NCI-H2081 (cell line): ENCODE measurements around the gene FAM78A.
A peak's percentile ranks its signal among the peaks of the same experiment; 100 is the strongest.
"Not testable (repeated sequence)": the region's sequence is repeated elsewhere in the genome, so short reads cannot be mapped to it uniquely, and the experiment has no call there.

ENCODE experiments used
- DNase-seq, 2 experiments: peaks; one replicate each; lab custom pipeline; 2025; lab: John Stamatoyannopoulos, UW

The FAM78A gene

DNA sequence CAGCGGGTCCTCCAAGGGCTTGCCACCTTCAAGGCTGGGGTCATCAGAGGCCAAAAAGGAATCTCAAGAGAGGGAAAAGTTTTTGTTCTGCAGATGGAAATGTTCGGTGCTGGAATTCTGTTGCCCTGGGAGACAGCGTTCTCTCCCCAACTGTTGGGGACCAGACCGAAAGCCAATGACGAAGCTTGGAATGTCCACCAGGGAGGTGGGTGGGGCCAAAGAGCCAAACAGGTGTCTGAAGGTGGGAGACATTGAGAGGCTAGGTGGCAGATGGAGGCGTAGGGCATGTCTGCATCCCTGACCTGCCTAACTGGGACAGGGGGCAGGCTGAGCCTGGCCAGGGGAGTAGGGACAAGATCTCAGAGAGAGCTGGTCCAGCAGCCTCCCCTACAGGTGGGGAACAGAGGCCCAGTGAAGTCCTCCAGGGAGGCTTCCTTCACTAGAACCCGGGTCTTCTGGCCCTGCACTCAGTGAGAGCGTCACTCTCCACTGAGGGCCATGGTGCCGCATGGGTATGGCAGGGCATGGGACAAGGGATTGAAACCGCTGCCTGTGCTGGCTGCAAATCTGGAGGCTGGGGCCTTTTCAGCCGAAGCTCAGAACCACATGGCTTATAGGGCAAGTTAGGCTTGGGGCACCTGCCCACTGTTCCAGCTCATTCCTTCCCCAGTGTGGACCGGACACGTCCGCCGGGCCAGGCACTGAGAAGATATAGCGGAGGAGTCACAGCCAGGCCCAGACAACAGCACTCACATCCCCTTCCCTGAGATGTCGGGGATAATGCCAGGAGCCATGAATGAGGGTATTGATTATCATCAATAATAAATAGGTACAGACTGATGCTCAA lies 5.0 kb upstream of the FAM78A start:
- DNase-seq = no peak

DNA sequence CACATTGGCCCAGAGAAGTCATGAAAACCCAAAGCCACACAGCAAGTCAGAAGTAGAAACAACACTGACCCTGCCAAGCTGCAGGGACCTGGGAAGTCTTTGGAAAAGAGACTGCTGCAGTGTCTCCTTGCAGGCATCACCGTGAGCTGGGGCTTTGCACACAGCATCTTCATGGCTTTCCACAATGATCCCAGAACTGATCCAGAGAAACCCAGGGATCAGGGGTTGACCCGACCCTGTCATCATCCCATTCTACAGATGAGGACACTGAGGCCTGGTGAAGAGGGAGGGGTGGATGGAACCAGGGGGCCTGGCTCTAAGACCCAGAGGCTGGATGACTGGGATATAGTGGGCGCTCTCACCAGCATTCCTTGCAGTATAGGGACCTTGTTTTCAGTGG lies 4.3 kb upstream of the FAM78A start:
- DNase-seq = no peak

DNA sequence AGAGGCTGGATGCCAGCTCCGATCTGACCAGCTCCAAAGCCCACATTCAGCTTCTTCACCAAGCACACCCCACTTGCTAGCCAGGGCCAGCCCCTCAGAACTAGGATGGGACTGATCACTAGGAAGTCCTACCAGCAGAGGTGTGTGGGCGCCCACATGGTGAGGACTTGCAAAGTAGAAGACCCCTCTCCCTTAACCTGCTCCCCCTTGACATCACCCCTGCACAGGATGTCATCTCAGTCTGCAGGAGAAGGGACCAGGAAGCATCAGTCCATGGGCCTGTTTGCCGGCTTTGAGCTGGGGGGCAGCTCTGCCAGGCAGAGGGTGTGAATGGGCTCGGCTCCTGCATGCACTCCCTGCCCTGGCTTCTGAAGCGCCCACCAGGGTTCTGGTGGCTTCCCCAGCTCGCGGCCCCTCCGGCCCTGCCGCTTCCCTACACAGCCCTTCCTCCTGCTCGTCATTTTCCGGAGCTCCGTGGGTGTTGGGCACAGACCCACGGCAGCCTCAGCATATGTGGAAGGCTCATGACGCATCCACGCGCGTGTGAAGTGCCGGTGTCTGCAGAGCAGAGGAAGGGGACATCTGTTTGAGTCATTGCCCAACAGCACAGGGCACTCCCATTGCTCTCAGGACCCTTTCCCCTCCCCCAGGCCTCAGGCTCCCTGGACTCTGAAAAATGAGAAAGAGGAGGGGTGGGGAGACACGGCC lies 3.7 kb upstream of the FAM78A start:
- DNase-seq = no peak

DNA sequence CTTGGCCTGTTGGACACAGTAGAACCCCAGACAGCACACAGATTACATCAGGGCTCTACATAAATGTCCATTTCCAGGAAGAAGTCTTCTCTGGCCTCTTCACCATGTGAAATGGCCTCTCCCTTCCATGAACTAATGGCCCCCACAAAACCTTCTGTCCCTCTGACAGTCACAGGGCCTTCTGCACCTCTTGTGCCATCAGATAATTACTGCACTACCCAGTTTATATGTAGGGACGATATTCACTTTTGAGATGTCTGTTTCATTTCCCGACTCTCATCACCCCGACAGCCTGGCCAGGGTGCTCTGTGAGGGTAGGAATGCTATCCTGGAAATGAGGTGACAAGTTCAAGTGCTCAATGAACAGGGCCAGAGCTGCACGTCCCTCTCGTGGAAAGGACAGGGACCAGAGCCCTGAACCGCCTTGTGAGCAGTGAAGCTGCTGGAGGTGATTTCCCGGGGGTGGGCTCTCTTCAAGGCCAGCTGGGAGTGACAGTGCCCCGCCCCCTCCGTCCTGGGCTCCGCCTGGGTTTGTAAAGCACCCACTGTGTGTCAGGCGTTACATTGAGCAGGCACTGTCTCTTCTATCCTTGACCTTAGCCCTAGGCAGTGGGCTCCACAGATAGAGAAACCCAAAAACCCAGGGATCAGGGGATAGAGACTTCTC lies 3.0 kb upstream of the FAM78A start:
- no peak for DNase-seq

DNA sequence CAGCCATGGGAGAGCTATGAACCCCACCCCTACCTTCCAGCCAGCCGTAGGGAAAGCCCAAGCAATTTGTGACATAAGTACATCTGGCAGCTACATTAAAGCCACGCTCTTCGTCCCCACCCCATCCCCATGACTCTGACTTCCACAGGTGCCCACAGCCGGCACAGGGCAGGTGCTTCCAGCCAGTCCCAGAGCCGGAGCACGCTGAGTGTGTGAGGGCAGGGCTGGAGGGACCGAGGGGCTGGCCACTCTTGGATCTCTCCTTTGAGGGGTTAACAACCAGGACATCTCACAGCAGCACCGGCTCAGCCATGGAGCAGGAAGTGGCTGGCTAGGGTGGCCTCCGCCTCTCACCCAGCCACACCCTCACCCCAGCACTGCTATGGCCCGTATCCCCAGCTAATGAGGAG lies 2.4 kb upstream of the FAM78A start:
- DNase-seq = no peak

DNA sequence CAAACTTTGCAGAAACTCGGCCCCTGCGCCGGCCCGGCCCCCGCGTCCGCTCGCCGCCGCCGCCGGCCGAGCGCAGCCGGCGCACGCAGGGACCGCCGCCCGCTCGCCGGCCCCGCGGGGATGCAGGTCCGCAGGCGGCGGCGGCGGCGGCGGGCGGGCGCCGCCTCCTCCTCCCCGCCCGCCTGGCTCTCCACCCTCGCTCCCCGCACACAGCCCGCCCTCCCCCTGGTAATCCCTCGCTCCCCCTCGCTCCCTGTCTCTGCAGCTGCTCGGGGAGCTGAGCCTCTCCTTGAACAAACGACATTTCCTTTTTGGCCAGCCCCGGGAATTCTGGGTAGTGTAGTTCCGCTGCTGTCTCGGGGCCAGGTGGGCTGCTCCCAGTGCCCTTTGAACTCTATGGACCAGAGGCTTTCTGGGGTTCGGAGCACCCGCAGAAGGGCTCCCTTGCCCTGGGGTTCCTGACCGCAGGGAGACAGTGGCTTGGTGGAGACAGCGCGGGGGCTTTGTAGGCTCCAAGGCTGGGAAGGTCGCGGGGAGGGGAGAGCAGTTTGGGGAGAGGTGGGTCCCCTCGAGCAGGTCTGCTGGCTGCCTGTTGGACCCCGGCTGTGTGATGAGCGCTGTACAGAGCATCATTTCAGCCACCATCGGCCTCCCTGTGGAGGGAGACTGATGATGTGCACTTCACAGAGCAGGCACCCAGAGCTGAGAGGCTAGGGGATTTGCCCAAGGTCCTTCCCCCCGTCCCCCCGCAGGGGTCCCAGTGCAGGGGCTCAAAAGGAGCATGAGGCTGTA lies 1.8 kb upstream of the FAM78A start:
- peak; percentile 75 to 85 for DNase-seq

DNA sequence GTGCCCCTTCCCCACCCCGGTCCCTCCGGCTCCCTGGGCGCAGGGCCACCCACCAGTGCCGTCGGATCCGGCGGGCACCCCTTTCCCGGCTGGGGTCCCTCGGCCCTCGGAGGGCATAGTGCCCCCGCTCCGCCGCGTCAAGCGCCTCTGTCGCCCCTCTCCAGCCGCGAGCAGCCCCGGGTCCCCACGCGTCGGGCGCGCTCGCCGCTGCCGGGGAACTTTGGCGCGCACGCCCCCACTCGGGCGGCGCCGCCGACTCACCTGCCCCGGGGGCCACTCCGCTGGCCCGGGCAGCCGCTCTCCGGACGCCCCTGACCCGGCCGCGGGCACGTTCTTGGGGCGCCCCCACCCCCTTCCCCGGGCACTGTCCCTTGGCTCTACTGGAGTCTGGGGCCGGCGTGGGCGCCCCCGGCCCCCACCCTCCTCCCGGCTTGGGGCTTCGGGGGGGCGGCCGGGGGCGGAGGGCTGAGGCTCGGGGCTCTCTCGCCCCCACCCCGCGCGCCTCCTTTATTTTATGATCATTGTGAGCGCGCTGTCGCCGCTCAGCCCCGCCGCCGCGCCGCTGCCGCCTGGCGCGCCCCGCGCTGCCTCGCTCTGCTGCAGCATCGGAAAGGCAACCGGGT lies 1.1 kb upstream of the FAM78A start:
- peak in 1 of 2 experiments; percentile 15 for DNase-seq

DNA sequence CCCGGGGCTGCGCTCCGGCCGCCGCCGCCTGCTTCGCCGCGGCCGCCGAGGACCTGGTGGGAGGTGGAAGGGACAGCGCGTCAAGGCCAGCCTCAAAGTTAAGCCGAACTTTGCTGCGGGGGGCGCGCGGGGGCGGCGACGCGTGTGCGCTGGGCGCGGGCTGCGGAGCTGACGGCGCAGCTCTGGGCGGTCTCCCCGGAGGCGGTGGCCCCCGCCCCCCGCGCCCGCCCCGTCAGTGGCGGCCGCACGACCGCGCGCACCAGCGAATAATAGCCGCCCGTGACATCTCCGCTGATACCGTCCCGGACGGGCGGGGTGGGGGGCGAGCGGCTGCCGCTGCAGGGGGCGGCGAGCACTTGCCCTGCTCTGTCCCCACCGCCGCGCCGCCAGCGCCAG lies 579 bp upstream of the FAM78A start:
- DNase-seq = no peak

DNA sequence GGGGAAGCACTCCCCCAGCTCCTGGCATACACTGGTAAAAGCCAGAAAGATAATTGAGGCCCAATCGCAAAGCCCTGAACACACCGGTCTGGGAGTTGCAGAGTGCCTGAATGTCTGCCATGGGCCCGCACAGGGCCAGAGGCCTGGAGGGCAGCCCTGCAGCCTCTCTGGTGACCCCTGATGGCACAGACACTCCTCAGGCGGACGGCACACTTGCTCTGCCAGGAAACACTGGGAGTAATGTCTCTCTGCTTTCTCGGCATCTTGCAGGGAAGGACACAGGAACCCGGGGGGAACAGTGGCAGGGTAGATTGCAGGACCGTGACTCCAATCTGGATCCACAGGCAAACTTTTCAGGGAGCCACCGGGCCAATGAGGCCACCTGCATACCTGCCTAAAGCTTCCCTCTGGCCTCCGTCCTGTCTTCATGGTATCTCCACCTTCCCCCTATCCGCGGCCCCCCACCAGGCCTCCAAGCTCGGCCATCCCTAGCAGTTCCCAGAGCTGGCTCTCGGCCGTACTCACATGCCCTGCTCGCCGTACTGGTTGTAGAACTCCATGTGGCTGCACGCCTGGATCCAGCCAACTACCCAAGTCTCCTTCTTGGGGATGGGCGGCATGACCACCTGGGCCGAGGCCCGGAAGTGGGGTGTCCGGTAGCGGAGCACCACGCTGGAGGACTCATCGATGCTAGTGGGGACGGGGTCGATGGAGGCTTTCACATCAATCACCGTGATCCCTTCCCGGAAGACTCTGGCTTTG lies 797 bp downstream of the FAM78A start:
- no peak for DNase-seq

DNA sequence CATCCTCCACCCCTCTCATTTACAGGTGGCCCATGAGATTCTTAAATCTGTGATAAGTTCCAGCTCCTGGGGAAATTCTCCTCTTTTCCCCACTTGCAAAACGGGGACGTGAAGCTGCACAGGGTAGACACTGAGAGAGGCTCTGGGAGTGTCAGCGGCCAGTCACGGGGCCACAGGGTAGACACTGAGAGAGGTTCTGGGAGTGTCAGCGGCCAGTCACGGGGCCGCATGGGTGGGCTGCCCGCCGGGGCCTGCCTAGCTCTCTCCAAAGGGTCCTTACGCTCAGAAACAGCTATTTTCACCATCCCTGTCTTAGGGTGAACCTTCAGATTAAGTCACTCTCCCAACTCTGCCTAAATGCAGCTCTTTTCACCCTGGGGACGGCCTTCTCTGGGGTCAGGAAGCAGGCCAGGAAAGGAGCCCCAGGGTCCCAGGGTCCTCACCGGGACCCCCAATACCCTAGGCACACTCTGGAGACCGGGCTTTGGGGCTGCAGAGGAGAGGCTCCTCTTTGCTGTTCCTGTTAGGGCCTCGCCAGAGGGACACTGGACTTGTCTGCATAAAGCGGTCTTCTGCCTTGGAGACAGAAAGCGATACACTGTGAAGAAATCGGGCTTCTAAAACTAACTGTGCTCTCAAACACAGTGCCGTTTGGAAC lies 1.5 kb downstream of the FAM78A start:
- no peak for DNase-seq

DNA sequence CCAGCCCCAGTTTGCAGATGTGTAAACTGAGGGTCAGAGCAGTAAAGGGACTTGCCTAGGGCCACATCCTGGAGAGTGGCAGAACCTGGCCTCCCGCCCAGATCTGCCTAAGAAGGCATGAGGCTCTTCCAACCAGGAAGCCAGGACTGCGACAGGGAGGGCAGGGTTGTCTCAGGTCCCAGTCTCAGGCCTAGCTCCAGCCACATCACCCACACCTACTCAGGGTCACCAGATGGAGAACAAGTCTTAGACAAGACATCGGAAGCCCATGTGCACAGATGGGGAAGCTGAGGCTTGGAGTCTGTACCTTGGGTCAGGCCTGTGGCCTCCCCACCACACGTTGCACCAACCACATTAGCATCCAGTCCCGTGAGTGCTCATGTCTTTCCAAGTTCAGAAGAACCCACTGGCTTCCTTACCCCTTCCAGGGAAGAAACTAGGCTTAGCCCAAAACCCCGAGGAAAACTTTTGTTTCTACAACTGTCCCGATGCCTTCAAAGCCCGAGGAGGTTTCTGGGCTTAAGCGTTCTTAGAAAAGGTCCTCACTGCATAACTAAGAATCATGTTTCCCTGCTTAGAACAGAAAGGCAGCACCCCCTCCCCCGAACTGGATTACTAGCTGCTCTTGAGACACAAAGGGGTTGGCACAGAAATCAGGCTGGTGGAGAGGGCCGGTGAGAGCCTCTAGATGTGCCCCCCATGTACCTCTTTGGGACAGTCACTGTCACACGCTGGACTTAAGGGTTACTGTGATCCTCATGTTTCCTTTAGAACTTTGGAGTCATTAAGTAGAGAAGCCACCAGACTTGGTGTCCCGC lies 2.2 kb downstream of the FAM78A start:
- no peak for DNase-seq

DNA sequence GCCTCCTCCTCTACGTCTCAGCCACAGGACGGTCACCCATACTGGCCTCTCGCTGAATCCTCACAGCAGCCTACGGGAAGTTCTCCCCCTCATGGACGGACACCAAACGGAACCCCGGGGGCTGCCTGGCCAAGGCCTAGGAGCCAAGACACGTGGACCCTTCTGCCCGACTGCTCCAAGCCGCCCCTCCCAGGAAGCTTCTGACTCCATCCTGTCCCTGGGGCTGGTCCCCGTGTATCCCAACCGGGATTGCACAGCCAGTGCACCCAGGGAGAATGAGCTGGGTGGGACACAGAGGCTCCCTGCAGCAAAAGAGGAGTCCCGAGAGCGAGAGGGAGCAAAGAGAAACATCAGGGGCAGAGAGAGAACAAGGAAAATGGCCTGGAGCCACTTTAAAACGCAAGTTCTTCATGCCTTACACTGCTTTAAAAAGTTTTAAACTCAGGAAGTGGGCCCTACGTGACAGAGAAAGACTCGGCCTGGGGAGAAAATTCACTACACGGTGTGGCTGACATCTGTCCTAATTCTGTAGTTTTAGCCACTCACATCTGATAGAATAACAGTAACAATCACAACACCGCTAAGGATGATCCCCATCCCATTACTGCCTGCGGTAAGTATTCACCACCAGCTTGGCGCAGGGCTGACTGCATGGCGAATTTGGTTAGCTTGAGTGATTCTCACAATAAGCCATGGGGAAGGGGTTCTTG lies 3.0 kb downstream of the FAM78A start:
- DNase-seq = no peak

DNA sequence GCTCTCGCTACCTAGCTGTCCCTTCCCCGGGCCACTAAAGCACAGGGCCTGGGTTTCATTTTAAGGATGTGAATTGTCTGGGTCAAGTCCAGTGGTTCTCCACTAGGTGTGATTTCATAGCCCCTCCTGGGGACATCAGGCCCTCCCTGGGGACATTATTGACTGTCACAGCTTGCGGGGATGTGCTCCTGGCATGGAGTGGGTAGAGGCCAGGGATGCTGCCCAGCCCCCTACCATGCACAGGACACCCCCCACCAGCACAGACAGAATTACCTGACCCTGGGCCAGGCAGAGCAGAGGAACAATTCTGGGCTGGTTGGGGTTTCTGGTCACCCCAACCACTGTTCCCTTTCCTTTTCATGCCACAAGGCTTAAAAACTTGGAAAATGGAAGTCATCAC lies 4.1 kb downstream of the FAM78A start:
- no peak for DNase-seq

DNA sequence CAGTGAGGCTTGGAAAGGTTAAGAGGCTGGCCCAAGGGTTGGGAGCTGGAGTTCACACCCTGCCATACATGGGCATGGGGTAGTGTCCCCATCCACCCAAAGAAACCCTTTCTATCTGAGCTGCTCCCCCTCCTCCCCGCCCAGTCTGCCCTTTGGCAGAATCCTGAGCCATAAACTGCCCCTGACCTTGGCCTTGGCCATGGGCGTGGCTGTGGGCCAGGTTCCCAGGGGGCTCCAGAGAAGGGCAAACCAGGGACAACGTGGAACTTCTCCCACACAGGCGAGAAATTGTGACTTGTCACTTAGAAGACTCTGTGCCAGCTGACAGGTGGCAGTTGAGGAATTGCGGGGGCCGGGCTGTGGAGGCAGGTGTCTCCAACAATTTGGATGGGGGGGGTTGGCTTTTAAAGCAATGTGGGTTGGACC lies 4.8 kb downstream of the FAM78A start:
- no peak for DNase-seq

DNA sequence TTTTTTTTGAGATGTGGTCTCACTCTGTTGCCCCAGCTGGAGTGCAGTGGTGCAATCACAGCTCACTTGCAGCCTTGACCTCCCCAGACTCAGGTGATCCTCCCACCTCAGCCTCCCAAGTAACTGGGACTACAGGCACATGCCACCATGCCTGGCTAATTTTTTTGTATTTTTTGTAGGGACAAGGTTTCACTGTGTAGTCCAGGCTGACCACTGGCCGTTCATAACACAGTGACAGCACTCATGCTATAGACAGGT lies 5.4 kb downstream of the FAM78A start:
- DNase-seq = not testable (repeated sequence)

DNA sequence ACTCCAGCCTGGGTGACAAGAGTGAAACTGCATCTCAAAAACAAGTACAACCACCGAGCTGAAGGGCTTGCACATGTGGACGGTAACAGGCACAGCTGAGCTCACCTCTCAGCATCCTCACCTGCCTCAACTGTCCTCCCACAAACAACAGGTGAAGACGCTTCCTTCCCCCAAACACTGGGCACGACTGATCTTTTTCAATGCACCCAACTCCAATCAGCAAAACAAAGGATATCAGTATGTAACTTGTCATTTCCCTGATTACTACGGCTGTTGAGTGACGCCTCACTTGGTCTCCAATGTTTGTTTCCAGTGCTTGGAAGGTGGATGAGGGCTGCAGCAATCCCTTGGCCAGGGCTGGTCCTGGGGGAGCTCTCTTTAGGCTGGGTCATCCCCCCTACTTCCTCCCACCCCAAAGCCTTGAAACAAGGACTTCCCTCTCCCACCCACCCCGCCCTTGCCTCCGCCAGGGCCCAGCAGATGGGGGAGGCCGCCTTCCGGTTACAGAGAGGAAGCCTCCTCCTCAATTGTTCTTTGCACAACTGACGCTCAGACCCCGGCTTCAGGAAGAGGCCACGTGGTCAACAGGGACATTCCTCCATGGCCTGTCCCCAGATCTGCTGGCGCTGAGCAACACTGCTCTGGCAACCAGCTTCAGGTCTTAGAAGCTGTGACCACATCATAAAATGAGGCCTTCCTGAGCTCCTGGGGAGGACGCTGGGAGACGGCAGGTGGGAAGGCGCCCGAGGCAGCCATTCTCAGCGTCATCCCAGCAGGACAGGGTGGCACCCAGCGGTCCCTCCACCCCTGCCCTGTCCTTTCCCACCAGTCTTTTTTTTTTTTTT lies 5.9 kb downstream of the FAM78A start:
- DNase-seq = no peak

DNA sequence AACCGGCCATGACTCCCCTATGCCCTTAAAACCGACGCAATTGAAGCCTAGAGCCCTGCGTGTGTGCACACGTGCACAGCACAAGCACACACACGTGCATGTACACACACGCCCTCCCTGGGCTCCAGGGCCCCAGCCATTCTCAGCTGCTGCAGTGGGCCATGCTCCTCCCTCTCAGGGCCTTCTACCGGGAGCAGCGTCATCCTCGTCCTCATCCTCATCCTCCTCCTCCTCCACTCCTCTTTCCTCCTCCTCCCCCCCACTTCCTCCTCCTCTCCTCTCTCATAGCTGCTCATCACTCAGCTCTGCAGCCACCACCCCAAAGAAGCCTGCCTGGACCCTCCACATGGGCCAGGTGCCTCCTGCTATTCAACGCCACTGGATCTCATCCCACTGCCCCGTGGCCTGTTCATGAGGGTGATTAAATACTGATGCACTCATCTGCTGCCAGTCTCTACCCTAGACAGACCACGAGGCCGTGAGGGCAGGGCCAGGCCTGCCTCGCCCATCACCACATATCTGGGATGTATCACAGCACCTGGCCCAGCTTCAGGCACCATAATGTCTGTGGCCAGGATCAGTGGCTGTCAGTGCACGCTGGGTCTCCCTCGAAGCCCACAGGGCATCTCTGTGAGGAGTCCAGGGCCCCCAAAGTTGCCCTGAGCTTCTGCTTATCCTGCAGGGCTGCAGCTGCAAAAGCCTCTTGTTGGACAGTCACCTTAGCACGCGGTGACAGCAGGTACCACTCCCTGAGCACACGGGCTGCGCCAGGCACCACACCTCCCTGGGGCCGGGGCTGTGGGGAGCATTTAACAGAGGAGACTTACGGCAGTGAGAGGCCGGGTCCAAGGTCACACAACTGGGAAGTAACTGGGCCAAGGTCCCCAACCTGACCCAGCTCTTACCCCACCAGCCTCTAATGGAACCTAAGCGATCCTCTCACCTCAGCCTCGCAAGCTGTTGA lies 9.8 kb downstream of the FAM78A start:
- DNase-seq = no peak
